Fibroblast of the aortic adventitia (primary cell): ENCODE measurements around the gene DEPDC5. TPM values are rescaled to one million over a fixed set of nuclear protein-coding genes. Genes with fewer than 3 reads are reported as not detected.
A peak's percentile ranks its signal among the peaks of the same experiment; 100 is the strongest.
"Not testable (repeated sequence)": the region's sequence is repeated elsewhere in the genome, so short reads cannot be mapped to it uniquely, and the experiment has no call there.

Experiments
- DNase-seq: peaks from one replicate; pipeline ENCODE4 v3.0.0-alpha.2; 2010; ENCODE audit warnings: low read depth
- H3K4me3 ChIP-seq: 2 replicates; pipeline ENCODE4 v1.5.1; 2011; ENCODE audit warnings: low read depth, mild to moderate bottlenecking, control low read depth, low read length, moderate library complexity
- total RNA-seq: library from RNA; depleted of rRNA; stranded (reverse); fragments of >200 nt; gene quantifications from 2 replicates; pipeline ENCODE4 v1.2.3, GENCODE V29; 2012; ENCODE audit warnings: low replicate concordance
- TF ChIP-seq, protein P1 (sequence below): IDR thresholded peaks from 2 replicates; pipeline ENCODE4 v1.5.1; 2011; ENCODE audit warnings: mild to moderate bottlenecking, low read length, control low read depth, inconsistent platforms; ENCODE audit not compliant: insufficient read depth

DEPDC5 gene
- total RNA-seq, 1 donor: 17.7 TPM

DNA sequence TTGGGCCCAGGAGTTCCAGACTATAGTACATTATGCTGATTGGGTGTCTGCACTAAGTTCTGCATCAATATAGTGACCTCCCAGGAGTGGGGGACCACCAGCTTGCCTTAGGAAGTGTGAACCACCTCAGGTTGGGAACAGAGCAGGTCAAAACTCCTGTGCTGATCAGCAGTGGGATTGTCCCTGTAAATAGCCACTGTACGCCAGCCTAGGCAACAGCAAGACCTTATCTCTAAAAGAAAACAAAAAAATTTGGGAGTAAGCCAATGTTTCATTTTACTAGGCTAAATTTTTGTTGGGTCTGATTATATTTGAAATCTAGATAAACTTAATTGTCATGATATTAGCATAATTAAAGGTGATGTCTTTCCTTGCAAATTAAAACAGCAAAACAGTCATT is 3.4 kb downstream of the DEPDC5 start:
- H3K4me3 ChIP-seq: no peak overlapping the region
- no peak for DNase-seq
- TF ChIP-seq, protein P1, sequence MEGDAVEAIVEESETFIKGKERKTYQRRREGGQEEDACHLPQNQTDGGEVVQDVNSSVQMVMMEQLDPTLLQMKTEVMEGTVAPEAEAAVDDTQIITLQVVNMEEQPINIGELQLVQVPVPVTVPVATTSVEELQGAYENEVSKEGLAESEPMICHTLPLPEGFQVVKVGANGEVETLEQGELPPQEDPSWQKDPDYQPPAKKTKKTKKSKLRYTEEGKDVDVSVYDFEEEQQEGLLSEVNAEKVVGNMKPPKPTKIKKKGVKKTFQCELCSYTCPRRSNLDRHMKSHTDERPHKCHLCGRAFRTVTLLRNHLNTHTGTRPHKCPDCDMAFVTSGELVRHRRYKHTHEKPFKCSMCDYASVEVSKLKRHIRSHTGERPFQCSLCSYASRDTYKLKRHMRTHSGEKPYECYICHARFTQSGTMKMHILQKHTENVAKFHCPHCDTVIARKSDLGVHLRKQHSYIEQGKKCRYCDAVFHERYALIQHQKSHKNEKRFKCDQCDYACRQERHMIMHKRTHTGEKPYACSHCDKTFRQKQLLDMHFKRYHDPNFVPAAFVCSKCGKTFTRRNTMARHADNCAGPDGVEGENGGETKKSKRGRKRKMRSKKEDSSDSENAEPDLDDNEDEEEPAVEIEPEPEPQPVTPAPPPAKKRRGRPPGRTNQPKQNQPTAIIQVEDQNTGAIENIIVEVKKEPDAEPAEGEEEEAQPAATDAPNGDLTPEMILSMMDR: no peak

DNA sequence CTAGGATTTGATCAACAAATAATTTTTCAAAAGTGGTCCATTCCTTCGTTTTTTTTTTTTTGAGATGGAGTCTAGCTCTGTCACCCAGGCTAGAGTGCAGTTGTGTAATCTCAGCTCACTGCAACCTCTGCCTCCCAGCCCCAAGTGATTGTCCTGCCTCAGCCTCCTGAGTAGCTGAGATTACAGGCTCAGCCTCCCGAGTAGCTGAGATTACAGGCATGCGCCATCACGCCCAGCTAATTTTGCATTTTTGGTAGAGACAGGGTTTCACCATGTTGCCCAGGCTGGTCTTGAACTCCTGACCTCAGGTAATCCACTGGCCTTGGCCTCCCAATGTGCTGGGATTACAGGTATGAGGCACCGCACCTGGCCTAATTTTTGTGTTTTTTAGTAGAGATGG is 5.0 kb downstream of the DEPDC5 start:
- not testable (repeated sequence) for DNase-seq

DNA sequence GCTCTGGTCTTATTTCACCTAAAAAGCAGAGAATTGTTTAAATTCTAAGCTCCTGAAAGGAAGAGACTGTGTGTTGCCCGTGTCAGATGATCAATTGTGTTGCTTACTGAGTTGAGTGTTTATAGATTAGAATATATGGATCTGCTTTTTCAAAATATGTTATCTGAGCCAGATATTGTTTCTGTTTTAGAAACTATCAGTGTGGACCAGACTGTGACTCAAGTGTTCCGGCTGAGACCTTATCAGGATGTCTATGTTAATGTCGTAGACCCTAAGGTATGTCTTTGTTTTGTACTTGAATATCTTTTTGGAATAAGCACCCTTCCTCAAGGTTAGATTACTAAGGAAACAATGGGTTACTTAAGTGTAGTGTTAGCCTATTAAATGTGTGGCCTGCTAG is 11.0 kb downstream of the DEPDC5 start:
- no peak for DNase-seq

More for the DNA sequence above, 5.0 kb downstream of the DEPDC5 start:
- H3K4me3 ChIP-seq: not testable (repeated sequence)

DNA sequence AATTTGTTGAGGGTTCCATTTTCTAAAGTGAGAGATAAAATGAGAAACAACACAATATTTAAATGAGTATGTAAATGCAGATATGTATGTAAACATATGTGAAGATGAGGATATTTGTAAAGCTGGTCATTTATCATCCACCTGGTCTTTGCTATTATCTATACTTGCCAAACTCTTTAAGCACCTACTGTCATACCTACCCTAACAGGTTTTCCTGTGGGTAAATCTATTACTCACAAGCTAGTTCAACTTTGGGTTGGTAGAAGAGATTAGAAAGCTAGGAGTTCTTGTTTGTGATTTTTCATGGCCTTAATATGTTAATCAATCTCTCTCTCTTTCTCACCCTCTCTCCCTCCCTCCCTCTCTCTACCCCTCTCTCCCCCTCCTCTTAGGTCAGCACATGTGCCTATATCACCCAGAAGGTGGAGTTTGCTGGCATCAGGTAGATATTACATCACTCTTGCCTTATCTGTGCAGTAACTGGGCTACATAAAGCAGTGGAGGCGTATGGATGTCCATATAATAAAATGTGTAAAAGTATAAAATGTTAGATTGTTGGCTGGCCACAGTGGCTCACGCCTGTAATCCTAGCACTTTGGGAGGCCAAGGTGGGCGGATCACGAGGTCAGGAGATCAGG is 14.7 kb downstream of the DEPDC5 start:
- H3K4me3 ChIP-seq: no peak overlapping the region
- TF ChIP-seq, protein P1: no peak
- no peak for DNase-seq

More for the DNA sequence above, 11.0 kb downstream of the DEPDC5 start:
- no peak overlapping the region for H3K4me3 ChIP-seq
- TF ChIP-seq, protein P1: no peak

DNA sequence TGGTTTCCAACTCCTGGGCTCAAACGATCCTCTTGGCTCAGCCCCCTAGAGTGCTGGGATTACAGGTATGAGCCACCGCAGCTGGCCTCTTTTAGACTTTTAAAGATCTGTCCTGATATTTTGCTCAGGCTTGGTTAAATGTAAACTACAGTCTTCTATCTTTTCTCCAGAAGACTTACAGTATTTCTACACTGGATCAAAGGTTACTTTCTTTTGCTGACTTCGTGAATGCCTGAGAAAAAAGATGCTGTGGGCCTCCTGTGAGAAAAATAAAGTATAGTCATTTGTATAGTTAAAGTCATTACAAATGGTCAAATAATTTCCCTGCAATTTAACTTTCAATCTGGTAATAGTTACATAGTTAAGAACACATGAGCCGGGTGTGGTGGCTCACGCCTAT is 19.6 kb downstream of the DEPDC5 start:
- TF ChIP-seq, protein P1: no peak

DNA sequence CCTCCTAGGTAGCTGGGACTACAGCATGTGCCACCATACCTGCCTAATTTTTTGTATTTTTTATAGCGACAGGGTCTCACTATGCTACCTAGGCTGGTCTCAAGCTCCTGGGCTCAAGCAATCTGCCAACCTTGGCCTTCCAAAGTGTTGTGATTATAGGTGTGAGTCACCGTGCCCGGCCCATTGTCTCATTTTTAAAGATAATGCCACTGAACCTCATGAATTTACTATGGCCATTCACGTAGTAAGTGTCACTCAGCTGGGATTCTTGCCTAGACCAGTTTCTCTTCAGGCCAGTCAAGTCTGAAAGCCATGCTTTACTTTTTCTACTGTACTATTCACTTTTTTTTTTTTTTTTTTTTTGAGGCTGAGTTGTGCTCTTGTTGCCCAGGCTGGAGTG is 22.4 kb downstream of the DEPDC5 start:
- TF ChIP-seq, protein P1: no peak
- DNase-seq: no peak

More for the DNA sequence above, 19.6 kb downstream of the DEPDC5 start:
- H3K4me3 ChIP-seq: no peak overlapping the region
- no peak for DNase-seq

DNA sequence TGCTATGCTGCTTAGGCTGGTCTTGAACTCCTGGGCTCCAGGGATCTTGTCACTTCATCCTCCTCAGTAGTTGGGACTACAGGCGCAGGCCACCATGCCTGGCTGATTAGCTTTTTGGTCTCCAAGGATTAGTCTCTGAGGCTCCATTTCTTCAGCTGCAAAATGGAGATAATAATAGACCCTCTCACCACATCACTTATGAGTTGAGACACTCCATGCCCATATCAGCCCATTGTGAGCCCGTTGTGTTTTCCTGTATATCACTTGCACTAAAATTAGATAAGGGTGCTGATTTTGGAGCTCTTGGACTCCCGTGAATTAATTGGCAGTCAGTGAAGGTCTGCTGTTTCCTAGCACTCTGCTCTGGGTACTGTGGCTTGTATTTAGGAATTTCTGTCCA is 36.0 kb downstream of the DEPDC5 start:
- H3K4me3 ChIP-seq: no peak overlapping the region
- peak; percentile 0 for DNase-seq
- TF ChIP-seq, protein P1: no peak

More for the DNA sequence above, 22.4 kb downstream of the DEPDC5 start:
- no peak overlapping the region for H3K4me3 ChIP-seq
